Stimulated activated naive CD8-positive, alpha-beta T cell treated with anti-CD3 and anti-CD28 coated beads, Interleukin-15, Interleukin-2, amounts not matched to agents 100 ng/mL and 50 ng/mL, for 24 hours (primary cell): ENCODE results near the gene CELSR3.

Experiments used
- H3K27ac Mint-ChIP-seq: one replicate; pipeline ENCODE4 v1.8.0; 2021; ENCODE audit warnings: mild to moderate bottlenecking, mixed read lengths
- H3K27me3 Mint-ChIP-seq: one replicate; pipeline ENCODE4 v1.8.0; 2021; ENCODE audit warnings: mixed read lengths
- H3K36me3 Mint-ChIP-seq: one replicate; pipeline ENCODE4 v1.8.0; 2021; ENCODE audit warnings: low read depth, mixed read lengths
- H3K4me1 Mint-ChIP-seq: one replicate; pipeline ENCODE4 v1.8.0; 2021; ENCODE audit warnings: low read depth, mixed read lengths
- H3K4me3 Mint-ChIP-seq: one replicate; pipeline ENCODE4 v1.8.0; 2021; ENCODE audit warnings: mild to moderate bottlenecking, mixed read lengths
- H3K9me3 Mint-ChIP-seq: one replicate; pipeline ENCODE4 v1.8.0; 2021; ENCODE audit warnings: mixed read lengths

The CELSR3 gene, protein sequence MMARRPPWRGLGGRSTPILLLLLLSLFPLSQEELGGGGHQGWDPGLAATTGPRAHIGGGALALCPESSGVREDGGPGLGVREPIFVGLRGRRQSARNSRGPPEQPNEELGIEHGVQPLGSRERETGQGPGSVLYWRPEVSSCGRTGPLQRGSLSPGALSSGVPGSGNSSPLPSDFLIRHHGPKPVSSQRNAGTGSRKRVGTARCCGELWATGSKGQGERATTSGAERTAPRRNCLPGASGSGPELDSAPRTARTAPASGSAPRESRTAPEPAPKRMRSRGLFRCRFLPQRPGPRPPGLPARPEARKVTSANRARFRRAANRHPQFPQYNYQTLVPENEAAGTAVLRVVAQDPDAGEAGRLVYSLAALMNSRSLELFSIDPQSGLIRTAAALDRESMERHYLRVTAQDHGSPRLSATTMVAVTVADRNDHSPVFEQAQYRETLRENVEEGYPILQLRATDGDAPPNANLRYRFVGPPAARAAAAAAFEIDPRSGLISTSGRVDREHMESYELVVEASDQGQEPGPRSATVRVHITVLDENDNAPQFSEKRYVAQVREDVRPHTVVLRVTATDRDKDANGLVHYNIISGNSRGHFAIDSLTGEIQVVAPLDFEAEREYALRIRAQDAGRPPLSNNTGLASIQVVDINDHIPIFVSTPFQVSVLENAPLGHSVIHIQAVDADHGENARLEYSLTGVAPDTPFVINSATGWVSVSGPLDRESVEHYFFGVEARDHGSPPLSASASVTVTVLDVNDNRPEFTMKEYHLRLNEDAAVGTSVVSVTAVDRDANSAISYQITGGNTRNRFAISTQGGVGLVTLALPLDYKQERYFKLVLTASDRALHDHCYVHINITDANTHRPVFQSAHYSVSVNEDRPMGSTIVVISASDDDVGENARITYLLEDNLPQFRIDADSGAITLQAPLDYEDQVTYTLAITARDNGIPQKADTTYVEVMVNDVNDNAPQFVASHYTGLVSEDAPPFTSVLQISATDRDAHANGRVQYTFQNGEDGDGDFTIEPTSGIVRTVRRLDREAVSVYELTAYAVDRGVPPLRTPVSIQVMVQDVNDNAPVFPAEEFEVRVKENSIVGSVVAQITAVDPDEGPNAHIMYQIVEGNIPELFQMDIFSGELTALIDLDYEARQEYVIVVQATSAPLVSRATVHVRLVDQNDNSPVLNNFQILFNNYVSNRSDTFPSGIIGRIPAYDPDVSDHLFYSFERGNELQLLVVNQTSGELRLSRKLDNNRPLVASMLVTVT (N-terminal part only)

DNA sequence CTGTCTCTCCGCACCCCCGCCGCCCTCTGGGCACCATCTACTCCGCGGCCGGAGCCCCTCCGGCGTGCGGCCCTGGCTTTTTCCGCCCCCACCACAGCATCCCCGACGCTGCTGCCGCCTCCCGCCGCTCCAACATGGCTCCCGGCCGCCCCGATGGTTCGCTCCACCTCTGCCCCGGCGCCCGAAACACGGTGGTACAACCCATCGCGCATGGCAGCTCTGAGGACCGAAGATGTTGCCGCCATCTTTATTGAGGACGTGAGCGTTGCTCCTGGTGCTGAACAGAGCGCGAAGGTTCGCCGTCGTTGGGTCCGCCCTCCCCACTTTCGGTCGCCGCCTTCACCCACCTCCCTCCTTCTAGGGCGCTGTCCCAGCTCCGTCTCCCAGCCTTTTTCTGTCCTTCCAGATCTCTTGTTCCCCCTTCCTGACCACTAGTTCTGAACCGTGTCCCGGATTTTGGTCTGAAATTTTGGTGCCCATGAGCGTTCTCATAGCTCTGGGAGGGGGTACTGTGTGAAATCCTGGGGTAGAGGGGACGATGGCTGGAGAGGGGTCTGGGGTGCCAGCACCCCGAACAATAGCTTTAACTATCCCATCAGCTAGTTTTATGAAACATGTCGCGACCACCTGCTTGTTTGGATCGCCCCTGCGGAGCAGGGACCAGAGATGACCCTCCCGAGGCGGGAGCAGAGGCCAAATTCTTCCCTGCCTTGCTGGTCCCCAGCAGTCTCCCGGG, at the start of gene CELSR3:
Gene CELSR3 (minus strand): TSS at position 134 of the 736 bp plus-strand sequence. CDS start 252 bp downstream, outside the sequence.
- Mint-ChIP-seq H3K9me3 (no peaks in the 10 kb centered on the region), H3K4me1 (peaks cover 21% of the 10 kb centered on the region), H3K4me3 (peak within 1 kb of the TSS; percentile 86), H3K27ac (peak within 1 kb of the TSS; percentile 87), H3K27me3 (peaks cover 21% of the 10 kb centered on the region), H3K36me3 (peaks cover 5% of the 10 kb centered on the region)

DNA sequence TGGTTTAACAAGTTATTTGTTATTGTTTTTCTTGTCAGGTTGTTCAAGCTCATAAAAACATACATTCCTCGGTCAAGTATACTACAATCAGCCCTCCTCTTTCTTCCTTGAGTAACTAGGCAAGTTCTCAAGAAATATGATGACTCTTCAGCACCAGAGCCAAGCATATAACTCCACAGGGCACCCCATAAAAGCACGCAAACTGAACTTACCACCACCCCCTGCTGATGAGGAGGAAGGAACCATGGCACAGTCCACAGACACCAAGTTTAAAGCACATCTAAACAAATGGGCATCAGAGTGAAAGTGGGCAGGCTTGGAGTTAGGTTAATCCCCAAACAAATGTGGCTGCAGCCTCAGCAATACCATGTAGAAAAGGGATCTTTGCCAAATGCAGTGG, 49.0 kb upstream of the CELSR3 start:
- Mint-ChIP-seq H3K4me1 (peaks cover 68% of the 10 kb centered on the region), H3K4me3 (no peak overlapping the region), H3K9me3 (no peaks in the 10 kb centered on the region), H3K27me3 (no peaks in the 10 kb centered on the region), H3K36me3 (peaks cover 57% of the 10 kb centered on the region), H3K27ac (peak overlapping the region; percentile 24)

DNA sequence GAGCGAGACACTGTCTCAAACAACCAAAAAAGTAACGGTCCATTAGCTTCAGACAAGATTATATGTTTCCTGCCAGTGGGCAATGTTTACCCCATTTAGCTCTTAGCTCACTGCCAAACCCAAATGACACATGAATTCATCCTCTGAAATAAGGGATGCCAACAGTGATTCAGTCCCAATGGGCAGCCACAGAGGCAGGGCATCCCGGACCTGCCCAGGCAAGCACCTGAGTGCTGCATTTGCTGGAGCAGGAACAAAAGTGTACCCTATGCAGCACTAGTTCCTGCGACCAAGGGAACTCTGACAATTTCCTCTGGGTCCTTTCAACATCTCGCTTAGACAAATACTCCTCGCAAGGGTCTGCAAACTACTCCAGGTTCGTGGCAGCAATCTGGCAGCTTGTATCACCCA, 46.4 kb upstream of the CELSR3 start:
- Mint-ChIP-seq H3K36me3 (peaks cover 41% of the 10 kb centered on the region), H3K27ac (peak overlapping the region; percentile 40), H3K4me1 (peaks cover 51% of the 10 kb centered on the region)

DNA sequence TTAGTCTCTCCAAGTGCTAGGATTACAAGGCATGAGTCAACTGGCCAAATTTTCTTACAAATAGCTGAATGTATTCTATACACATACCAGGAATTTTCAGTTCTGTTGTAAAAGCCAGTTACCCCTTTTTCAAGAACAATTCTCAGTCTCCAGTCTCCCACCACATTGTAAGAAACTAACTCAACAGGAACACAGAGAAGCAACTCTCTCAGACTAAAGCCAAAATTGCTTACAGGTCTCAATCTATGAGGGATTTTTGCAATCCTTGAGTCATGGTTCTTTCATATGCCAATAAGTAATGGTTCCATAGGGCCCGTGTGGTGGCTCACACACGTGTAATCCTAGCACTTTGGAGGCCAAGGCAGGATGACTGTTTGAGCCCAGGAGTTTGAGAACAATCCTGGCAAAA, 45.8 kb upstream of the CELSR3 start:
- no peak overlapping the region for H3K27ac Mint-ChIP-seq
- no peaks in the 10 kb centered on the region for H3K27me3 Mint-ChIP-seq
- H3K4me3 Mint-ChIP-seq, result no peak overlapping the region
- no peaks in the 10 kb centered on the region for H3K9me3 Mint-ChIP-seq
- H3K36me3 Mint-ChIP-seq, result peaks cover 40% of the 10 kb centered on the region
- H3K4me1 Mint-ChIP-seq, result peaks cover 51% of the 10 kb centered on the region

More for the DNA sequence above, 46.4 kb upstream of the CELSR3 start:
- Mint-ChIP-seq H3K4me3 (no peak overlapping the region), H3K27me3 (no peaks in the 10 kb centered on the region), H3K9me3 (no peaks in the 10 kb centered on the region)

DNA sequence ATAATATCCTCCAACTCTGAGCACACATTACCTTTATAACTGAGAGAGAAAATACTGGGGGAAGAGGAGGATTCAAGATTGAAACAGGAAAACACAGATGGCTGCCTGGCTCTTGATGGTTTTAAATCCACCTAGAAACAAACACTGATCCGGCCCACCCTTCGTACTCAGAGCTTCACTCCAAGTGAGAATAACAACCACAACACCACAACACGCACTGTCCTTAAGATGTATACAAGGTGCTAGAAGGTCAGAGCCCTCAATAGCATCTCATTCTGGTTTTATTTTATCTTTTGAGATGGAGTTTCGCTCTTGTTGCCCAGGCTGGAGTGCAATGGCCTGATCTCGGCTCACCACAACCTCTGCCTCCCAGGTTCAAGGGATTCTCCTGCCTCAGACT, 44.5 kb upstream of the CELSR3 start:
- H3K27ac Mint-ChIP-seq, result no peak overlapping the region
- H3K9me3 Mint-ChIP-seq, result no peaks in the 10 kb centered on the region
- no peaks in the 10 kb centered on the region for H3K27me3 Mint-ChIP-seq
- no peak overlapping the region for H3K4me3 Mint-ChIP-seq
- H3K36me3 Mint-ChIP-seq, result peaks cover 43% of the 10 kb centered on the region
- H3K4me1 Mint-ChIP-seq, result peaks cover 55% of the 10 kb centered on the region

DNA sequence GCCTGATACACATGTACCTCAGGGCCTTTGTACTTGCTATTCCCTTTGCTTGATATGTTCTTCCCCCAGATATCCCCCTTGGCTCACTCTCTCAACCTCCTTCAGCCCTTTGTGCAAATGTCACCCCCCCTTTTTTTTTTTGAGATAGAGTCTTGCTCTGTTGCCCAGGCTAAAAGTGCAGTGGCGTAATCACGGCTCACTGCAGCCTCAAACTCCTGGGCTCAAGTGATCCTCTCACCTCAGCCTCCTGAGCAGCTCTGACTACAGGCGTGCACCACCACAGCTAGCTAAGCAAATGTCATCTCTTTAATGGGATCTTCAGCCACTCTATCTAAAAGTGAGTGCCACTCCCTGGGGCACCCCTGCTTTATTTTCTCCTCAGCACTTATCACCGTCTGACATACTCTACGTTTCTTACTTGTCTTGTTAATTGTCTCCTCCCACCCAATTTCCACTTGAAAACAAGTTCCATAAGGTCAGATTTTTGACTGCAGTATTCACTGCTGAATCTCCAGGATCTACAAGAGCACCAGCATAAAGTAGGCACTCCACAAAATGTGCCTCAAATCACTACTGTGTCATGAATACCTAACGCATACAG, 39.7 kb upstream of the CELSR3 start:
- no peak overlapping the region for H3K27ac Mint-ChIP-seq

DNA sequence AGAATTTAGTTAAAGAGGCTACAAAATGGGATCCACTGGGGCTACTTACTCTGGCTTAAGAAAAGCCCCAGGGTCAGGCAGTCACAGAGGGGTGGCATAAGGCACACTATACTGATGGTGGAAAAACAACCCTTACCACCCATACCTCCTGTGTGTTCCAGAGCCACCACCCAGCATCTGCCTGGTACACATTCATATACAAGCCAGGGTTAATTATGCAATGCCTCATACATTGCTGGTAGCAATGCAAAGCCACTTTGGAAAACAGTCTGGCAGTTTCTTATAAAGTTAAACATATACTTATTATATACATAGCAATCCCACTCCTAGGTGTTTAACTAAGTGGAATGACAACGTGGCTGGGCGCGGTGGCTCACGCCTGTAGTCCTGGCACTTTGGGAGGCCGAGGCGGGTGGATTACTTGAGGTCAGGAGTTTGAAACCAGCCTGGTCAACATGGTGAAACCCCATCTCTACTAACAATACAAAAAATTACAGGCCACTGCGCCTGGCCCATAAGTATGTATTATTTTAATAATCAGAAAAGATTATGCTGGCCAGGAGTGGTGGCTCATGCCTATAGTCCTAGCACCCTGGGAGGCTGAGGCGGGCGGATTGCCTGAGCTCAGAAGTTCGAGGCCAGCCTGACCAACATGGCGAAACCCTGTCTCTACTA, 38.2 kb upstream of the CELSR3 start:
- Mint-ChIP-seq H3K4me1 (peaks cover 39% of the 10 kb centered on the region), H3K4me3 (no peak overlapping the region), H3K9me3 (no peaks in the 10 kb centered on the region), H3K27ac (no peak overlapping the region), H3K27me3 (no peaks in the 10 kb centered on the region), H3K36me3 (peaks cover 40% of the 10 kb centered on the region)

More for the DNA sequence above, 39.7 kb upstream of the CELSR3 start:
- no peaks in the 10 kb centered on the region for H3K9me3 Mint-ChIP-seq
- H3K4me1 Mint-ChIP-seq, result peaks cover 36% of the 10 kb centered on the region
- no peak overlapping the region for H3K4me3 Mint-ChIP-seq
- peaks cover 37% of the 10 kb centered on the region for H3K36me3 Mint-ChIP-seq
- H3K27me3 Mint-ChIP-seq, result no peaks in the 10 kb centered on the region

DNA sequence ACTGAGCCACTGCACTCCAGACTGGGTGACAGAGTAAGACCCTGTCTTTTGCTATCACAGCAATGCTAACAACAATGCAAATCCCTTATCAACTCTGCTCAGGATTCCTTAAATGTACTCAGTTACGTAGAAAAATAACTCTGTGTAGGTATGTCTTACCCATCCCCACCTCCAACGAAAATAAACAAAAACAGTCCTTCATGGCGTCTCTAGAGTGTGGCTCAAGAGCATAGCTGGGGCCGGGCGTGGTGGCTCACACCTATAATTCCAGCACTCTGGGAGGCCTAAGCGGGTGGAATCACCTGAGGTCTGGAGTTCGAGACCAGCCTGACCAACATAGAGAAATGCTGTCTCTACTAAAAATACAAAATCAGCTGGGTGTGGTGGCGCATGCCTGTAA, 36.2 kb upstream of the CELSR3 start:
- no peaks in the 10 kb centered on the region for H3K27me3 Mint-ChIP-seq

DNA sequence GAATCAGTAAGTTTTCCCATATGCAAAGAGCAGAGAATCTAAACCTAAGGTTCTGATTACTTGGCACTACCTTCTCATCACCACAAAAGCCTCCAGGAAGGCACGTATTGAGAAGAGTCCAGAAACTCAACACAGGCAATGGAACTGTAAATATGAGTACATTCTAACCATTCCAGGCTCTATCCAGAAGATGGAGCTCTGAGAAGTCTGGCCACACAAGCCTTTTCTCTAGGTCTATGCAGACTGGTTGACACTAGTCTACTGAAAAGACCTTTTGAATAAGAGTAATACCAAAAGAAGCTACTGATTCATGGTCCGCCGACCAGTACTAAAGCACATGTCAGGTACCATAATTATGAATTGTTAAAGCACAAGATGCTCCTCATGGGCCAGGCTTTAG, 35.3 kb upstream of the CELSR3 start:
- no peaks in the 10 kb centered on the region for H3K27me3 Mint-ChIP-seq
- H3K9me3 Mint-ChIP-seq, result no peaks in the 10 kb centered on the region
- H3K27ac Mint-ChIP-seq, result no peak overlapping the region
- H3K4me3 Mint-ChIP-seq, result no peak overlapping the region
- H3K36me3 Mint-ChIP-seq, result peaks cover 51% of the 10 kb centered on the region
- H3K4me1 Mint-ChIP-seq, result peaks cover 29% of the 10 kb centered on the region

More for the DNA sequence above, 36.2 kb upstream of the CELSR3 start:
- no peak overlapping the region for H3K27ac Mint-ChIP-seq
- H3K4me3 Mint-ChIP-seq, result no peak overlapping the region
- H3K36me3 Mint-ChIP-seq, result peaks cover 44% of the 10 kb centered on the region
- H3K4me1 Mint-ChIP-seq, result peaks cover 32% of the 10 kb centered on the region
- H3K9me3 Mint-ChIP-seq, result no peaks in the 10 kb centered on the region

DNA sequence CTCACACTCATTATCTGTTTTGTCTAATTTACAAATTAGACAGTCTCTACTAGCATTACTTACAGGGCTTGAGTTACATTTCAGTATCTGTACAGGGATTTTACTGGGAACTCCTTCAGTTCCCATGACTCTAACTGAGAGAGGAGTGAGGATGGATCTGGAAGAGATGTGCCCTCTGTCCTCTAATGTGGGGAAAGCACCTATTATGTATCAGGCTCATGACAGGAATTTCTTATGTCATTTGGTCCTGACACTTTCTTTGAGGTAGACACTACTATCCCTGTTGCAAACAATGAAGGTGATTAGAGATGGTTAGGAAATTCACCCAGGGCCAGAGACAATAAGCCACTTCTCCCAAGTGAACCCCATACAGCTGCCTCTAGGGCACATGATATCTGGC, 33.9 kb upstream of the CELSR3 start:
- Mint-ChIP-seq H3K4me1 (peaks cover 21% of the 10 kb centered on the region), H3K9me3 (no peaks in the 10 kb centered on the region), H3K36me3 (peaks cover 54% of the 10 kb centered on the region), H3K27me3 (no peaks in the 10 kb centered on the region), H3K4me3 (no peak overlapping the region), H3K27ac (peak overlapping the region; percentile 26)

DNA sequence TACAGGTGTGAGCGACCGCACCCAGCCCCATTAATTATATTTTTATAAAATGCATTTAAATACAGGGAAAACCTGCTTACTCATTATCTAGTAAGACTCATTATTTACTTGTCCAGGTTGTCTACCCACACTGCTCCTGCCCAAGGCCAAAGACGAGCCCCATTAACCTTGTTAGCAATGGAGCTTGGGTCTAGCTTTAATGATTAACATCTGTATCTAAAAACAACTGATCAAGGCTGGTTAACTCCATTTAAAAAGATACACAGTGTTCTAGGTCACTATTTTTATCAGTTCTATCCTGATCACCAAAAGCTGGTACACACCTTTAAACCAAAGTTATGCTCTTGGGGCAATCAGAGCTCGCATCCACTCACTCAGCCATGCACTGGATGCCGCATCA, 33.5 kb upstream of the CELSR3 start:
- Mint-ChIP-seq H3K4me1 (peaks cover 21% of the 10 kb centered on the region), H3K4me3 (no peak overlapping the region), H3K36me3 (peaks cover 57% of the 10 kb centered on the region), H3K27ac (peak overlapping the region; percentile 26), H3K27me3 (no peaks in the 10 kb centered on the region), H3K9me3 (no peaks in the 10 kb centered on the region)

DNA sequence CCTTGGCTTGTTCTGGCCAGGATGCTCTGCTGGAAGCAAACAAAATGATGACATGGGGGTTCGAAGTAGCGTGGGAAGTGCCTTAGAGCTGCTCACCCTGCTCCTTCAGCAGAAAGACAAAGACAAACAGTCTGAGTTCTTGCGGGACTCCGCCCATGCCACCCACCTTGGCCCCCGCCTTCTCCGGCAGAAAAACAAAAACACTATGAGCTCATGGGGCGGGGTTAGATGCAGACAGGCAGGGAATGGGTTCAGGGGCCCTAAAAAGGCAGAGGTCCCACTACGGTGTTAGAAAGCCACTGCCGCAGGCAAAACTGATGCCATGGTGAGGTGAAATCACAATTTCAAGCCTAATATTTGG, 32.7 kb upstream of the CELSR3 start:
- H3K9me3 Mint-ChIP-seq, result no peaks in the 10 kb centered on the region
- no peaks in the 10 kb centered on the region for H3K27me3 Mint-ChIP-seq
- H3K36me3 Mint-ChIP-seq, result peaks cover 60% of the 10 kb centered on the region
- H3K4me3 Mint-ChIP-seq, result no peak overlapping the region
- H3K4me1 Mint-ChIP-seq, result peaks cover 18% of the 10 kb centered on the region
- no peak overlapping the region for H3K27ac Mint-ChIP-seq

DNA sequence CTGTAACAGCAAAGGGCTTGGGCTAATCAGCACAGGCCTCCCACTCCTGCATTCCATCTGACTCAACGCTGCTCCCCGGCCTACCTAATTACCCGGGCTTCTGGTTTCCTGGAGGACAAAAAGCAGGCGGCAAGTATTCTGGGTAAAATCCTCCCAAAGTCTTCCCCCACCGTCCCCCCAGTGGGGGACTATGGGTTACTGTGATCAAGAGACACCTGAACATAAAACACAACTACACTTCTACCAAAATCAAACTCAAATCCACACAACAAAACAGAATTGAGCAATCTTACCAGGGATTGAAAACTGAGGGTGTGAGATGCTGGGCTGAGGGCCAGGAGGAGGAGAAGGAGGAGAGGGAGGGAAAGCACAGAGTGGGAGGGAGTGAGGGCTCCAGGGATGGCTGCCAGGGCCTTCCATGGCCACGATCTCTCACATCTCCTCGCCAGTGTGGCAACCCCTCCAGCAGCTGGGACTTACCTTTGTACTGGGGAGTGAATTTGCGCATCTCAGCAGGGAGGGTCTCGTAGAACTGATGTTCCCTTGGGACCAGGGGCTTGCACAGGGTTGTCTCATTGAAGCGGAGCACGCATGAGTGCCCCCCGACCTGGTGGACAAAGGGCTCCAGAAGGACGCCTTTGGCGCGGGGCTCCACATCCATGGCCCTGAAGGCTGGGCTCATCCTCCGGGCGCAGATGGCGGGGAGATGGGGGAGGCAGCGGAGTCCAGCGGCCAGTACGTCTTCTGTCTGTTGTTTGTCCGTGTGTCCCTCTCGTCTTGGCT, 32.1 kb upstream of the CELSR3 start:
- H3K4me1 Mint-ChIP-seq, result peaks cover 16% of the 10 kb centered on the region
- no peak overlapping the region for H3K4me3 Mint-ChIP-seq
- H3K27me3 Mint-ChIP-seq, result no peaks in the 10 kb centered on the region
- H3K36me3 Mint-ChIP-seq, result peaks cover 59% of the 10 kb centered on the region
- H3K9me3 Mint-ChIP-seq, result no peaks in the 10 kb centered on the region
- peak overlapping the region; percentile 72 for H3K27ac Mint-ChIP-seq
